Tongue (tissue), 2 donors: ENCODE measurements around the gene SFT2D2. TPM values are rescaled to one million over a fixed set of nuclear protein-coding genes. Genes with fewer than 3 reads are reported as not detected.

ENCODE experiments used
- DNase-seq: peaks from one replicate; pipeline ENCODE4 v3.0.0-alpha.2; 2015
- total RNA-seq: library from RNA; depleted of rRNA; stranded (reverse); fragments of >200 nt; gene quantifications from one replicate; pipeline ENCODE4 v1.2.3, GENCODE V29; 2014

The SFT2D2 gene
- total RNA-seq, 1 donor from 2014 or later = 40.3 TPM

DNA sequence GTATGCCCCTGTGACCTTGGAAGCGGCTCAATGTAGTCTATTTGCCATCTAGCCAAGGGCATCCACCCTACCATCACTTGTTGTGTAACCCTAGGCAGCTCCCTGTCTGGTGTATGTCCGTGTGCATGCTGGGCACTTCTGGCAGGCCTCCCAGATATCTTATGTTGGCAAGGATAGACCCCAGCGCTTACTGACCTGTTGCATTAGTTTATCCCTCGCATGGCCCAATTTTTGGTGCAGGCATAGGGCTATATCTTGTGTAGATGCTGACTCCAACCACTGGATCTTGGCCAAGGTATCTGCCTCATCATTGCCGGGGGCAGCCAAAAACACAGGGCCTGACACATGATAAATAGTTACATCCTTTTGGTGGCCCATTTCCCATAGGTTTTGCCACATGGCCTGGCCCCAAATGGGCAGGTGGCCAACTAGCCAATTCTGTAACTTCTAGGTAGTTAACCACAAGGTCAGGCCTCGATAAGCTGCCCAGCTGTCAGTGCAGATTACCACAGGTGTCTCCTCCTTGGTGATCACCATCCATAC is 40.9 kb downstream of the SFT2D2 start:
- no peak for DNase-seq

DNA sequence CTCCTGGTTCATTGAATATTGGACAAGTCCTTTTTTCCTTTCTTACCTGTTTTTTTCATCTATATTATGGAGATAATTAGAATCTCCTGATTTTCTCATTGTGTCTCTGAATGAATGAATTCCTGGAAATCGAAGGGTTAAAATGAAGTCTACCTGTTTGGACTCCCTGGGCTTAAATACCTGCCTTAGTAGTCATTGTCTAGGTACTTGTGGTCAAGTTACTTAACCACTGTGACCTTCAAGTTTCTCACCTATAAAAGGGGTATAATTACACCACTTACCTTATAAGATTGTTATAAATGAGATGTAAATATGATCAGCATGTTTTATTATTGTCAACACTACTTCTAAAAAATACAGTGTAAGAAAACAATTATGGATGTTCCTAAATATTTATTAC is 45.8 kb downstream of the SFT2D2 start:
- DNase-seq = no peak

DNA sequence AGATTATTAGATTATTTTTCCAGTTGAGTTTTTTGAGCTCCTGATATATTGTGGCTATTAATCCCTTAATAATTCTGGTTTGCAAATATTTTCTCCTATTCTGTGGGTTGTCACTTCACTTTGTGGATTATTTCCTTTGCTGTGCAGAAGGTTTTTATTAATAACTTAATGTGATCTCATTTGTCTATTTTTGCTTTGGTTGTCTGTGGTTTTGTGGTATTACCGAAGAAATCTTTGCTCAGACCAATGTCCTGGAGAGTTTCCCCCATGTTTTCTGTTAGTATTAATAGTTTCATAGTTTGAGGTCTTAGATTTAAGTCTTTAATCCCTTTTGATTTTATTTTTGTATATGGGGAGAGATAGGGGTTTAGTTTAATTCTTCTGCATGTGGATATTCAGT is 47.8 kb downstream of the SFT2D2 start:
- no peak for DNase-seq

DNA sequence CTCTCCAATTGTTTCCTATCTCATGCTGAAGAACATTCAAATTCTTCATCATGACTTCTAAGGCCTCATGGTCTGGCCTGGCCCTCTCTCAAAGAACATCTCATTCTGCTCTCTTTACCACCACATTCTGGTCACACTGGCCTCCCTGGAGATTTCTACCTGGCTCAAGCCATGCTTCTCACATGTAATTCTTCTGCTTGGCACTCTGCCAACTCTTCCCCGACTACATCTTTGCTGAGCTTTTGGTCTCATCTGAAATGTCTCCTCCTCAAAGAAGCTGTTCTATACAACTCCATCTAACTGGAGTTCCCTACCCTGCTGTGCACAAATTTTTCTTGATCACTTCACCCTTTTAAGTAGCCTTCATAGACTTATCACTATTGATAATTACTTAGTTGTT is 53.4 kb downstream of the SFT2D2 start:
- DNase-seq = peak; percentile 3

DNA sequence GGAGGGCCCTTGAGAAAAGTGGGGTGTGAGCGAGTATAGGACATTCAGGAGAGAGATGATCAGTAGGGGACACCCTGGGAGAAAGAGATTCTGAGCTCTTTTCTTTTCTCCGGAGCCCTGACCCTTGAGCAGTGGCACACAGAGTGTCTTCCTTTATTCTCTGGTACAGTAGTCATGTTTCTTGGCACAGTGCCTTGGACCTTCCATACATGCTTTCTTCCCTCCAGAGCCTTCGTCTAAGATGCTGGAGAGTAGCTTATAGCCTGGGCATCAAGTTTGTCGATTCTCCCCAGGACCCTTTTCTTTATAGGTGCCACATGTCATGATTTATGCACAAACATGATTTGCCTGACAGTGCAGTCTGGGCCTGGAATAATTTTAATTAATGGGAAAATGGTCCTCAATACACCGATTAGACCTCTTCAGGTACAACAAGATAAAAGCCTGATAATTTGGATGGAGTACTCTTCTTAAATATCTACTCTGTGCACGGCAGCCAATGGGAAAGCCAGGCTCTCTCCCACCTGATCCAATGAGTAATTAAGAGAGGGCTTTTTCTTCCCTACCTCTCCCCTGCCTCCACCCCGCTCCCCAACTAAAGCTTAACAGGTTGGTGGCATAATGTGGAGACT is 54.6 kb downstream of the SFT2D2 start, which contains the start of gene TBX19:
TSS of gene TBX19 (plus strand) at position 582 of the 632 bp plus-strand sequence. CDS start 214 bp downstream, outside the sequence.
- peak; percentile 10 for DNase-seq

DNA sequence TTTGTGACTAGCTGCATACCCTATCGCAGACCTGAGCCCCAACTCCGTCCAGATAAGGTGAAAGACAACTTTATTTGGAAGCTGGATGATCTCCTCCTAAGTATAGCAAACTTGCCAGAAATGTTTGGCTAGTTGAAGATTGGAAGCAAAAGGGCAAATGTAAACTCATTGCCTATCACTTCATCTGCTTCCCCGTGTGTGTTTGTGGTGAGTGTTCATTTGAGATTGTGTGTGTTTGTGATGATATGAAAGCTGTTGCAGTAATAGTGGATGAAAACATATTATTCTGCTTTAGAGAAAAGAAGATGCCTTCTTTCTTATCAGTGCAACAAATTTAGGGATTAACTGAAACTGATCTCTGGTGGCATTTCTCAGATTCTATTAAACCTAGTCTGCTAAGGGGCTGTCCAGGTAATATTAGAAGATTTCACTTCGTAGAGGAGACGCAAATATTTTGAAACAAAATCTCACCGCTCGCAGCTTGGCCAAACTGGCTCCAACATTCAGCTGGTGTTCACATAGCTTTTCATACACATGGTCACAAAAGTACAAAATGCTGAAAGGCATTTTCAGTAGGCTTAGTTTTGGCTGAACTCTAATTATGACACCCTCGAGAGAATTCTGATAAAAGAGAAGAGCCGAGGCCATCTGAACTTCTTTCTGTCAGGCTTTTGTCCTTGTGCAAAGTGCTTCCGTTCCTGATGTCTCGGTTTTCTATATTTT is 56.0 kb downstream of the SFT2D2 start:
- DNase-seq = no peak

DNA sequence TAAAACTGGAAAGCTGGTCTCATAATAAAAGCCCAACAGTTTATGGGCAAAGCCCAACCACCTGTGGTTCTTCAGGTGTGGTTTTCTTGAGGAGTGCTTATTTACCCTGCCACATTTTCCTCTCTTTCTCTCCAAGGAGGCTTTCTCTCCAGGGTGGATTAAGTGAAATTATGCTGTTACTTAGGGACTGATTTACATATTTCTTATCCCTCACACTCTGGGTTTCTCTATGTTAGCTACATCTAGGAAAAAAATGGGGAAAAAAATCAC is 59.7 kb downstream of the SFT2D2 start:
- peak; percentile 19 for DNase-seq

DNA sequence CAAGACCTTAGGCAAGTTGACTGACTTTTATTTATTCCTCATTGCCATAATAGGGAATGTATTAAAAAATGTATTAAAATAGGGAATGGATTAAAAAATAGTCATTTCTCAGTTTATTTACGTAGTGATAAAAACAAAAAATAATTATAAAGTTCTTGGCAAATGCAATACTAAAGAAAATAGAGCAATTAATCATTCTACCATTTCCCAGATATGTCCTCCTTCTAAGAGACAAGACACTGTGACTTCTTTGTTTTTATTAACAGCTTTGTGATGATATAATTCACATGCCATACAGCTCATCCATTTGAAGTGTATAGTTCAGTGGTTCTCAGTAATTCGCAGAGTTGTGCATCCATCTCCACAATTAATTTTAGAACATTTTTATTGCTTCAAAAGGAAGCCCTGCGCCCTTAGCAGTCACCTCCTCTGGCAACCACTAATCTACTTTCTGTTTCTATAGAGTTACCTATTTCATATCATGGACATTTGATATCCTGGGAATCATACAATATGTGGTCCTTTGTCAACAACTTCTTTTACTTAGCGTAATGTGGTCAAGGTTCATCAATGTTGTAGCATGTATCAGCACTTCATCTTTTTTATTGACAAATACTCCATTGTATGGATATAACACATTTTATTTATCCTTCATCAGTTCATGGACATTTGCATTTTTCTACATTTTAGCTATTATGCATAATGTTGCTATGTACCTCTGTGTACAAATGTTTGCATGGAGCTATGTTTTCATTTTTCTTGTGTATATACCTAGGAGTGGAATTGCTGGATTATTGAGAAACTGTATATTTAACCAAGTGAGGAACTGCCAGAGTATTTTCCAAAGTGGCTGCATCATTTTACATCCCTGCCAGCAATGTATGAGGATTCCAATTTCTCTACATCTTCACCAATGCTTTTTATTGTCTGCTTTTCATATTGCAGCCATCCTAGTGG is 60.4 kb downstream of the SFT2D2 start:
- DNase-seq = no peak

DNA sequence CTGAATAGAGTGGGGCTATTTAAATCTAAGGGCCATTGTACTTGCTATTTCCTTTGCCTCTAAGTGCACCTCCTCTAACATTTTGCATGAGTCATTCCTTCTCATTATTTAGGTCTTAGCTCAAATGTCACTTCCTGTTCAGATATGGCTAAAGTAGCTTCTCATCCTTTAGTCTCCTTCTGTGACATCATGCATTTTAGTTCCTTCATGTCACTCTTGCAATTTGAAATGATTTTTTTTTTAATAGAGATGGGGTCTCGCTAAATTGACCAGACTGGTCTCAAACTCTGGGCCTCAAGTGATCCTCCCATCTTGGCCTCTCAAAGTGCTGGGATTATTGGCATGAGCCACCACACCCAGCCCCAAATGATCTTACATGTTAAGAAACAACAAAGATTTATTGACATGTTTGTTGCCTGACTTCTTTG is 61.4 kb downstream of the SFT2D2 start:
- DNase-seq = no peak

DNA sequence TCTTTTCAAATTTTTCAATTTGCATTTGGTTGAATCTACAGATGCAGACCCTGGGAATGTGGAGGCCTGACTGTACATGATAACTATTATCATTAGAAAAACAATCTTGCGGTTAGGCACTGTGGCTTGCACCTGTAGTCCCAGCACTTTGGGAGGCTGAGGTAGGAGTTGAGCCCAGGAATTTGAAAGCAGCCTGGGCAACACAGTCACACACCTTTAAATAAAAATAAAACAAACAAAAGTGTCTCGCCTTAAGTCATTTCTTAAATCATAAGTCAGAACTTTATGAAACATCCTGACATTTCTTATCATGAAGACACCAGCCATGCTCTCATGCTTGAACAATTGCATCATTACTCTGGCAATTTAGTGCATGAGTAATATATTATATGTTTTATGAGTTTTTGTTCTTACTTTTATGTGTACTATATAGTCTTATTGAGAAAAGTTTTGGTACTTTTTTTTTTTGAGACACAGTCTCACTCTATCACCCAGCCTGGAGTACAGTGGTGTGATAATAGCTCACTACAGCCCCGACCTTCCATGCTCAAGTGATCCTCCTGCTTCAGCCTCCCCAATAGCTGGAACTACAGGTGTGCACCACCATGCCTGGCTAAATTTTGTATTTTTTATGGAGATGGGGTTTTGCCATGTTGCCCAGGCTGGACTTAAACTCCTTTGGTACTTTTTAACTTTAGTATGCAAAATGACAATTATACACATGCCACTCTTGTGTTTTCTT is 62.7 kb downstream of the SFT2D2 start:
- DNase-seq = no peak

DNA sequence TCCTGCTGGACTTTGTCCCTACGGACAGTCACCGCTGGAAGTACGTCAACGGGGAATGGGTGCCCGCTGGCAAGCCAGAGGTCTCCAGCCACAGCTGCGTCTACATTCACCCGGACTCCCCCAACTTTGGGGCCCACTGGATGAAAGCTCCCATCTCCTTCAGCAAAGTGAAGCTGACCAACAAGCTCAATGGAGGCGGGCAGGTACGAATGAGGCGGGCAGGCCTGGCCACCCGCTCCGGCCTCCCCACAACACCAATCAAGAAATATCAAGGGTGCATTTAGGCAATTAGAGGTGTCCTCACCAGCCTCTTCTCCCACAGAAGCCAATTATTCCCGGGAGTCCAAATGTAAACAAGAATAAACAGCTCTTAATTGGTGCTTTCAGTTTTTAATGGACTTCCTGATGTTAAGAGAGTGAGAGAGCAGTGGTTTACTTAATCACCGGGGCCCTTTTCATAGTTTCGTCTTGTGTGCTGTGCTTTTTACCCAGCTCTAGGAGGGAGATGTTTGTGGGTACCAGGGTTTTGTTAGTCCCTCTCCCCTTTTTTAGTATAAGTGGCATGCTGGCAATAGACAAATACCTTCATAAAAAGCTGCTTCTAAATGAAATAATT is 65.5 kb downstream of the SFT2D2 start:
- DNase-seq = no peak

DNA sequence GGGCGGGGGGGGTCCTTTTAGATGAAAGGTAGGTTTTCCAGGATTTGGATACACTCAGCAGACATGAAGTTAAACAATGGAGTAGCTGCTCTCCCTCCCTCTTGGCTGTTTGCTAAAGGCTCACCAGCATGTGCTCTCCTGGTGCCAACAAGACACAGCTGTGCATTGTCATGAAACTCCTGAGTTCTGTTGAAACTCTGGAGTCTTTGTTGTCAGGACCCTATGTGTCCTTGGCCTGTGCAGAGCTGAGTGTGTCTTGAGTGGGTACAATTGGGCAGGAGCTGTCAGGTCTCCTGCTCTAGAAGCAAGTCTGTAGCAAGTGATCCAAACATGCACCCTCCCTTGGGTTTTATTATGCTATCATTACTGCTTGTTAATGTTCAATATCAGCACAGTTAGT is 67.6 kb downstream of the SFT2D2 start:
- DNase-seq = peak; percentile 11

DNA sequence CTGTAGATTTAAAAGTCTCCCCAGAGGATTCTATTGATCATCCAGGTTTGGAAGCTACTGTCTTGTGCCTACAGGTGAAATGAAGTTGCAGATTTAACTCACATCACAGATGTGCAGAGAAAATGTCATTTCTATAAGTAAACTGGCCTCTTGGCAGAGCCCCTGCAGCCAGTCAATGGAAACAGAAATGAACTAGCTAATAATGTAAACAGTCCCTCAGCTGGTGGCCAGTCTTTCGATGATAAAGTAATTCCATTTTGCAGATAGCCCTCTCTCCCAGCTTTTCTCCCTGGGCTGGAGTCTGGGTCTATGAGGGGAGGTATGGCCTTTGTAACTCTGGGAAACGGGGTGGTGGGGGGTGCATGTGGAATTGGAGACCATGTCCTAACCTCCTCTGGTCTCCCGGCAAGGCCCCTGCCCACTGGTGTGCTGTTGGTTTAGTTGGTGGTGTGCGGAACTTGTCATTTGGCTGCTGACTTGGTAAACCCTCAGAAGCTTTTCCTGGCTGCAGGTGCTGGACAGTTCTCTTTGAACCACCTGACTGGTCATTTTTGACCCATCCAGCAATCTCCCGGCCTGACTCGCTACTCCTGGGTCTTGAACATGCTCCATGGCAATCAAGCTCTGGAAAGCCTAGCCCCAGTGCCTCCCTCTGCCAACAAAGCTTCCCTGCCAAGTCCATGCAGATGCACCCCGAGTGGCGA is 69.8 kb downstream of the SFT2D2 start:
- DNase-seq = no peak

DNA sequence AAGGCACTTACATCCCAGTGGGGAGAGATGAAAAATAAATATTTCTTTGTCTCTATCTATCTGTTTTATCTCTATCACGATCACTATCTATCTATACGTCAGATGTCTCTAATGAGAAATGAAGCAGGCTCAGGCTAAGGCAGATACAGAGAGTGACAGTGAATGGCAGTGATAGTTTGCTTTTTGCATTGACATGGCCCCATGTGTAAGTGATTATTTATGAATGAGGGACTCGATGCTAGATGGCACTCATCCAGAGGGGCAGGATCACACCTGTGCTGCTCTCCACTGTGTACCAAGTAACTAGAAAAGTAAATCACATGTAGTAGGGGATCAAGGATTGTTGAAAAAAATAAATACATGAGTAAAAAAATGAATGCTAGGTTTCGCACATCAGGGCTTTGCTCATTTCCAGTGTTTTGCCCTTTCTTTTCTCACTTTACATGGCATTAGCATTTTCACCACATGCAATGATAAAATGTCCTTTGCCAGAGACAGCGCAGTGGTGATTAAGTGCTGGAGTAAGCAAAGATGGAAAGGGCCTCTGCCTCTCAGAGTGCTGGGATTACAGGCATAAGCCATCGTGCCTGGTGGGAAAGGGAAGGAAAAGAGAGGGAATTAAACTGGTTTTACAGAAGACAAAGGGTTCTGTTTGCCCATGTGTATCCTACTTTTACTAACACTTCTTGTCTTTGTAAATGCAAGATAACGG is 71.4 kb downstream of the SFT2D2 start:
- DNase-seq = no peak

DNA sequence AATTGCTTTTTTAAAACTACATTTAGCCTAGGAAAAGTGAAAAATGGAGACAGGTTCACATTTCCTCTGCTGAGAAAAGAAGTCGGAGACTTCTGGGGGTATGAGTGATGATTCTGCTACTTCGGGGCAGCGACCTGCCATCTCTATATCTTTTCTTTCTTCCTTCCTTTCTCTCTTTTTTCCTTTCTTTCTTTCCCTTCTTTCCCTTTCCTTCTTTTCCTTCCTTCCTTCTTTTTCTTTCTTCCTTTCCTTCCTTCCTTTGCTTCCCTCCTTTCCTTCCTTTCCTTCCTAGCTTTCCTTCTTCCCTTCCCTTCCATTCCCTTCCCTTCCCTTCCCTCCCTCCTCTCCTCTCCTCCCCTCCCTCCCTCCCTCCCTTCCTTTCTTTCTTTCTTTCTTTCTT is 72.6 kb downstream of the SFT2D2 start:
- DNase-seq = no peak

DNA sequence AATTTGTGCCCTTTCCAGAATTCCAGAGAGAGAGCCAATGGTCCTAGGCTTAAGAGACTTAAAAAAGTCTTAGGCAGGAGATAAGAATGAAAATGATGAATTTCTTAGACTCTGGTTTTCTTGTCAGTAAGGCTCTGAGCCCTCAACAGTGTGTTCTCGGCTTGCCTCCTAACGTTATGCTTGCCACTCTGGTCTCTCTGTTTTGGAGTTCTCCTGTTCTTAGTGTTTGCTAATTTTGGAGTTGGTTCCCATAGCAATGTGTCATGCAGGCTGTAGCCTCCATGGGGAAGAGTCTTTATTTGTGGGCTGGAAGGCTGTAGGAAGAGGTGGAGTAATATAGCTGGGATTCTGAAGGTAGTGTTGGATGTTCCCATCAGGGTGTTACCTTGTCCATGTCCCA is 74.8 kb downstream of the SFT2D2 start:
- DNase-seq = no peak

DNA sequence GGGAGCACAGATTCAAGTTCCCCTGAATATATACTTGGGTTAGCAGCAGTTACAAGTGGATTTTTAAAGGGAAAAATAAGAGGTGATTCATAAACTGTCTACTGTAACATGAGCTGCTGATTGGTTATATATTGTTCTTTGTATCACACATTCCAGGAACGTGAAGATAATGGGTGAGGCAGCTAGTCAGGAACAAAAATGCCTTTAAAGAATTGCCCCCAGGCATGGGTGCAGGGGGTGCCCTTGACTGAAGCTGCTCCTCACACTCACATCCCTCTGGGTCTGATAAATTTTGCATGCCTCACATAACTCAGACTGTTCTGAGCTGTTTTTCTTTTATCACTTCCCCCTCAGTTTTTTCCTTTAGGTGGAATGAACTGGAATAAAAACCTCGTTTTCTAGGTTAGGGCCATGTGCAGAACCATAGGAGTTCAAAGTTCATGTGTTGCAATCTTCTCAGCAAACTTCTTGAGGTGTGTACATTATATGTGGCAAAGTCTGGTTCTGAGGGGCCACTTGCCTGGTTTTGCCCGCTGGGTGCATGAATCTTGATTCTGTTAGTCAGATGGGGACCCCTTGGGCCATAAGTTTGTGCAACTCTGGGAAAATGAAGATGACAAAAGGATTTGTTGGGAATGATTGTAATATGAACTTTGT is 76.0 kb downstream of the SFT2D2 start:
- DNase-seq = no peak
